AG04450 (cell line): ENCODE measurements around the gene EFS. TPM values are rescaled to one million over a fixed set of nuclear protein-coding genes. Genes with fewer than 3 reads are reported as not detected.
"Not testable (repeated sequence)": the region's sequence is repeated elsewhere in the genome, so short reads cannot be mapped to it uniquely, and the experiment has no call there.

Experiments
- CTCF ChIA-PET: fragments of 300-600, 350-600 bp; formaldehyde crosslinking; extraction: SDS; loops from one replicate; lab custom pipeline; 2022; ENCODE audit warnings: antibody characterized with exemption, inconsistent platforms; lab: Charles Lee
- POLR2A ChIA-PET: fragments of 350-600 bp; formaldehyde crosslinking; extraction: SDS; loops from one replicate; lab custom pipeline; 2021; ENCODE audit warnings: antibody characterized with exemption, inconsistent platforms; lab: Yijun Ruan, JAX
- DNase-seq: peaks from one replicate; pipeline ENCODE4 v3.0.0-alpha.2; 2011; ENCODE audit warnings: low read depth, low spot score
- H3K27ac ChIP-seq: one replicate; pipeline ENCODE4 v1.5.1; 2012; ENCODE audit warnings: low read depth, low read length, control low read depth
- H3K27me3 ChIP-seq: one replicate; pipeline ENCODE4 v1.6.0; 2012; ENCODE audit warnings: low read length; ENCODE audit not compliant: control insufficient read depth, insufficient read depth
- H3K4me3 ChIP-seq: 2 replicates; pipeline ENCODE4 v1.5.1; 2011; ENCODE audit warnings: mild to moderate bottlenecking, low read depth, low read length, control low read depth
- H3K9me3 ChIP-seq: 2 replicates; pipeline ENCODE4 v1.5.1; 2012; ENCODE audit warnings: low read length; ENCODE audit not compliant: control insufficient read depth, insufficient read depth
- polyA plus RNA-seq: library from polyadenylated mRNA; depleted of rRNA; stranded (reverse); fragments of >200 nt; gene quantifications from 2 replicates; pipeline ENCODE4 v1.2.3, GENCODE V29; 2011
- TF ChIP-seq, protein P1 (sequence below): IDR thresholded peaks from 2 replicates; pipeline ENCODE4 v1.5.1; 2011; ENCODE audit warnings: low read depth, low read length, control low read depth, inconsistent platforms

Gene EFS
- polyA plus RNA-seq, 1 experiment, result 5.3 TPM

DNA sequence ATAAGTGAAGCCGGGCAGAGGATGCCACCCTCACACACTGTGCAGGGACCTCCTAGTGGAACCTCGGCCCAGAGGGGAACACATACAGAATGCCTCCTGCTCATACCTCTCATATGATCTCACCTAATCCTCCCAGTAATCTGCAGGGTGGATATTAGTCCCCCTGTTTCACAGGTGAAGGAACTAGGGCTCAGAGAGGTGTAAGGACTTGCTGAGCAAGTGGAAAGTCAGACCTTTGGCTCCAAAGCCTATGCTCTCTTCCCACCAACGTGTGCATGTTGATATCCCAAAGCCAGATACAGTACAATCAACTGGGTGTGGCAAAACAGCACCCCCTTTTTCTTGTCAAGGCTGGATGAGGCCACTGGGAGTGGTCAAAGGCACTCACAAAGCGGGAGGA, 38.9 kb upstream of the EFS start:
- ChIA-PET POLR2A (no interaction called here), CTCF (no interaction called here)
- TF ChIP-seq, protein P1, sequence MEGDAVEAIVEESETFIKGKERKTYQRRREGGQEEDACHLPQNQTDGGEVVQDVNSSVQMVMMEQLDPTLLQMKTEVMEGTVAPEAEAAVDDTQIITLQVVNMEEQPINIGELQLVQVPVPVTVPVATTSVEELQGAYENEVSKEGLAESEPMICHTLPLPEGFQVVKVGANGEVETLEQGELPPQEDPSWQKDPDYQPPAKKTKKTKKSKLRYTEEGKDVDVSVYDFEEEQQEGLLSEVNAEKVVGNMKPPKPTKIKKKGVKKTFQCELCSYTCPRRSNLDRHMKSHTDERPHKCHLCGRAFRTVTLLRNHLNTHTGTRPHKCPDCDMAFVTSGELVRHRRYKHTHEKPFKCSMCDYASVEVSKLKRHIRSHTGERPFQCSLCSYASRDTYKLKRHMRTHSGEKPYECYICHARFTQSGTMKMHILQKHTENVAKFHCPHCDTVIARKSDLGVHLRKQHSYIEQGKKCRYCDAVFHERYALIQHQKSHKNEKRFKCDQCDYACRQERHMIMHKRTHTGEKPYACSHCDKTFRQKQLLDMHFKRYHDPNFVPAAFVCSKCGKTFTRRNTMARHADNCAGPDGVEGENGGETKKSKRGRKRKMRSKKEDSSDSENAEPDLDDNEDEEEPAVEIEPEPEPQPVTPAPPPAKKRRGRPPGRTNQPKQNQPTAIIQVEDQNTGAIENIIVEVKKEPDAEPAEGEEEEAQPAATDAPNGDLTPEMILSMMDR, result no peak
- Histone ChIP-seq H3K27ac (no peak overlapping the region), H3K9me3 (no peaks in the 10 kb centered on the region), H3K27me3 (peaks cover 12% of the 10 kb centered on the region), H3K4me3 (no peak overlapping the region)
- no peak for DNase-seq

DNA sequence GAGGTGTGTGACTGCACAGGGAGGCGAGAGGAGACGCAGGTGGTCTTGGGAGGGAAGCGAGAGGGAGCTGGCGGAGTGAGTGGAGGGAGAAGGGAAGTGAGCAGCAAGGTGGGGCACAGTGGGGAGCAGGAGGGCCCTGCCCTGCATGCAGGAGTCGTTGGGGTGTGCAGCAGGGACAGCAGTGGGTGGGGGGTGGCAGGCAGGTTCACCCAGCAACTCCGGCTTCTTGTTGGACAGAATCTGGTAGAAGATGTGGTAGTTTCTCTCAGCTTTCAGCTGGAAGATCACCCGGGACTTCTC, 38.1 kb upstream of the EFS start:
- POLR2A ChIA-PET, result no interaction called here
- Histone ChIP-seq H3K9me3 (no peaks in the 10 kb centered on the region), H3K27ac (no peak overlapping the region), H3K4me3 (no peak overlapping the region), H3K27me3 (peaks cover 10% of the 10 kb centered on the region)
- CTCF ChIA-PET, result no interaction called here
- no peak for DNase-seq
- TF ChIP-seq, protein P1, result no peak

DNA sequence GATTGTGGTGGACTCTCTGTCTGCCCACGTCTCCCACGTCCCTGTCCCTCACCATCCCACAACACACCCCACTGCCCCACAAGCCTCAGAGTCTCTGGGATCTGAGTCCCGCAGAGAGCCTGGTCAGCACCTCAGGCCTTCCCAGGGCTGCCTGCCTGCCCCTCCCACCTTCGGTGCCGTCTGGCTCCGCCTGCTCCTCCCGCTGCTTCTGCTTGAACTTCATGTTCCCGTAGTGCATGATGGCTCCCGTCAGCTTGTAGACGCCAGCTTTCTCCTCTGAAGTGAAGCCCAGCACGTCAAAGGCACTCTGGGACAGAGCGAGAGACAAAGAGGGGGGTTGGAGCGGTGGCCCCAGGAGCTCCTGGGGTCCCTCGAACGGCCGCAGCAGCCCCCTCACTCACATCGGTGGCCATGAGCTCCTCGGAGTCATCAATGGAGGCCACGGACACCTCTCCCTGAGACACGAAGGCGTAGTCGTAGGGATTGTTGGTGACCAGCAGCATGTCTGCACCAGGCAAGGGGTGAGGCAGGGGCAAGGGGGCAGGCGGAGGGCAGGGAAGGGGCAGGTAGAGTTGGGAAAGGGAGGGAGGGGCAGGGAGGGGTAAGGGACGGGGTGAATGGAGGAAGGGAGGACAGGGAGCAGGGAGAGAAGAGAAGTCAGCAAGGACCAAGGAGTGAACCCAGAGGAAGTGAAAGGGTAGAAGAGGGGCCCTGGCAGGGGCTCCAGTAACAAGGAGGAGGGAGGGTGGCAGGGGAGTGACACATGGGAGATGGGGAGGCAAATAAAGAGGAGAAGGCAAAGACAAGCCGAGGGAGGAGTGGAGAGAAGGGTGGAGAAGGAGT, 37.5 kb upstream of the EFS start:
- H3K9me3 ChIP-seq, result no peaks in the 10 kb centered on the region
- POLR2A ChIA-PET, result no interaction called here
- H3K4me3 ChIP-seq, result no peak overlapping the region
- TF ChIP-seq, protein P1, result no peak
- CTCF ChIA-PET, result no interaction called here
- DNase-seq, result no peak
- peaks cover 5% of the 10 kb centered on the region for H3K27me3 ChIP-seq
- H3K27ac ChIP-seq, result no peak overlapping the region

DNA sequence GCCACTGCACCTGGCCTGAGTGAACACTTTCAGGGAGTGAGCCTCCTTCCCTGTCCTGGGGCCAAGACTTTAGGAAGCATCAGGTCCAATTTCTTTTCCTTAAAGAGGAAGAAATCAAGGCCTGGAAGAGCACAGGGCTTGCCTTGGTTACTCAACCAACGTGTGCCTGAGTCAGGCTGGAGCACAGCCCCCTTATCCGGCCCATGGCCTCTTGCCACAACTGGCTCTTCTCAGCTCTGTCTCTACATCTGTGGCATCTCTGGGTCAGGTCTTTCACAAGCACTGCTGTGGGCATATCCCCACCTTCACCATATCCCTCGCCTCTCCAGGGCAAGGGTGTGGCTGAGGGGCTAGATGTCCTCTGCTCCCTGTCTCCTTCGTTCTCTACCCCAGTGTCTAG, 36.3 kb upstream of the EFS start:
- CTCF ChIA-PET, result no interaction called here
- no peak for DNase-seq
- Histone ChIP-seq H3K27ac (no peak overlapping the region), H3K27me3 (peaks cover 3% of the 10 kb centered on the region), H3K9me3 (no peaks in the 10 kb centered on the region), H3K4me3 (no peak overlapping the region)
- TF ChIP-seq, protein P1, result no peak
- POLR2A ChIA-PET, result no interaction called here

DNA sequence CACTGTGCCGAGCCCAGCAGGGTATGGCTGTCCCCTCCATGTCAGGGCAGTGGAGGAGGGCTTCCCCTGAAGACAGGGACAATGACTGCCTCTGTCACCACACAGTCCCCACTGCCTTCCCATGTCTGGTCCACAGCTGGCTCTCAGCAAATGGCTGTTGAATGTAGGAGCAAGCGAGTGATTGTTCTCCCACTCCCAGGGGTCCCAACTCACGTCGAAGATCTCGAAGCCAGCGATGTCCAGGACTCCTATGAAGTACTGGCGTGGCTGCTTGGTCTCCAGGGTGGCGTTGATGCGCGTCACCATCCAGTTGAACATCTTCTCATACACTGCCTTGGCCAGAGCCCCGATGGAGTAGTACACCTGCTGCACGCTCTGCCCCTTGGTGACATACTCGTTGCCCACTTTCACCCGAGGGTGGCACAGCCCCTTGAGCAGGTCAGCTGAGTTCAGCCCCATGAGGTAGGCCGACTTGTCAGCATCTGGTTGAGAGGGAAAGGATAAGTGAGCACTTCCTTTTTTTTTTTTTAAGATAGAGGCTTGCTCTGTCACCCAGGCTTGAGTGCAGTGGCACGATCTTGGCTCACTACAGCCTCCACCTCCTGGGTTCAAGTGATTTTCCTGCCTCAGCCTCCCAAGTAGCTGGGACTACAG, 35.7 kb upstream of the EFS start:
- H3K27me3 ChIP-seq, H3K9me3 ChIP-seq, CTCF ChIA-PET, DNase-seq, H3K27ac ChIP-seq, POLR2A ChIA-PET, H3K4me3 ChIP-seq: not testable (repeated sequence)
